Gastrocnemius medialis (tissue), 4 donors: Measurements from ENCODE around the gene TPSG1.

Source experiments
- CTCF ChIP-seq, 5 experiments: fragments of 450-650 bp in 3 of 5; fragments of 200-600 bp in 2 of 5; sonication (generic) in 2 of 5; IDR thresholded peaks in 4 of 5; conservative IDR thresholded peaks in 1 of 5; 1 replicate in 4 of 5; 2 replicates in 1 of 5; pipeline ENCODE4 v1.5.1; 2016 to 2019; ENCODE audit warnings: antibody characterized with exemption in 5 of 5, mild to moderate bottlenecking in 3 of 5, moderate library complexity in 3 of 5
- POLR2A ChIP-seq, 2 donors: fragments of 450-650 bp; IDR thresholded peaks; one replicate each; pipeline ENCODE4 v1.6.1; 2017; ENCODE audit warnings: antibody characterized with exemption in 2 of 2, mild to moderate bottlenecking in 2 of 2, moderate library complexity in 2 of 2

DNA sequence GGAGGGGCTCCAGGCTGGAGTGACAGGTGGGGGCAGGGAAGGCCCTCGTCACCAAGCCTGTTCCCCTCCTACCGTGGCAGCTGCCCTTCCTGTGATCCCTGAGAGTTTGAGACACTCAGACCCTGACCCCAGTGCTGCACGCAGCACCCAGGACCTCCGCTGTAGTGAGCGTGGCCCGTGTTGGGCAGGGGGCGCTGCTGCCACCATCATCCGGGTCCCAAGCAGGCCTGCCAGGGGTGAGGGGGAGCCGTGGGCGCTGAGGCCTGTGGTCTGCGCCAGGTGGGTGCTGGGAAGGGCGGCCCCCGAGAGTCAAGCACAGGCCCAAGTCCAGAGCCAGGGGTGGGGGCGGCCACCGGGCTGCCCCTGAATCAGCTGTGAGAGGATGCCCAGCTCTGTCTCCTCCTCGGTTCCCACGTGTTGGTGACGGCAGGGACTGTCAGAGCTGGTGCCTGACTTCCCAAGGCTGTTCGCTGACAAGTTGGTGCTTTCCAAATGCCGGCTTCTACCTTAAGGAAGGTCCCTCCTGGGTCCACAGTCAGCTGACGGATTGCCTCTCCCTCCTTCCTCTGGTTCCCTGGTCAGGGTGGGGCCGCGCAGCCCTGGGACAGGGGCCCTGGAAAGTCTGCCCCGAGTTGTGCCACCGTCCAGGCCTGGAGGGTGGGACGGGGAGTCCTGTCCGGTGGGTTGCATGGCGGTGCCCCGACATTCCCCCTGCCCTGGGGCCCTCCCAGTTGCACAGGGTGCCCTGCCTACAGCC, 31.1 kb downstream of the TPSG1 start:
- TF ChIP-seq CTCF (IDR thresholded peaks at IDR 0.05 in 4 of 5, conservative IDR thresholded peaks at IDR 0.05 in 1 of 5) (no peak), POLR2A (IDR thresholded peaks at IDR 0.05) (no peak)
